ENCODE results near the gene NANOG. TPM values are rescaled to one million over a fixed set of nuclear protein-coding genes. Genes with fewer than 3 reads are reported as not detected.
"Not testable (repeated sequence)": the region's sequence is repeated elsewhere in the genome, so short reads cannot be mapped to it uniquely, and the experiment has no call there.

NANOG gene
- total RNA-seq, 1 experiment from 2014 or later: not detected

DNA sequence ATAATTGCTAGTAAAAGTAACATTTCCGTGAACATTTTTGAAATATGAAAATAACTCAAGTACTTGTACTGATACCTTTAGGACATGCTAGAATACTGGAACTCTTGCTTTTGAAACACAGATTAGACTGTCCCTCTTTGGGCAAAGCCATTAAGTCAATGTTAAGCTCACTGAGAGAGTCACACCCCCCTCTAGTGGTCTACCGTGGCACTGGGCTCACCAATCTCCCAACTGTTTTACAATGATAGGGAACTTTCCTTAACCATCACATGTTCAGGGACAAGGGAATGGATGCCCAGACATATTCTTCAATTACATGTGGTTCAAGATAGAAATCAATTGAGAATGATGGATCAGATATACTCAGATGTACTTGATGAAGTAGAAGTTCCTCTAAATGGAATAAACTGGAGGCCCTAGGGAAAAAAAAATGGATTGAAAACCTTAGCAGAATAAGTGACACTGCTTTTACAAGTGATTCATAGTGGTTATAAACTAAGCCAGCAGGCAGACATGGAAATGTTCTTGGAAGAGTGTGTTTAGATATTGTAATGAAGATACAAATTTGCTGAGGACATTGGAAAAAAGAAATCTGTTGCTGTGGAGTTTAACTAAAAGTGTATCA is 17.8 kb downstream of the NANOG start:
- no peaks in the 10 kb centered on the region for H3K27me3 ChIP-seq (ENCODE audit: insufficient read depth, low read depth)
- H3K4me2 ChIP-seq: no peak overlapping the region
- intact Hi-C loops (cut with micrococcal nuclease; ENCODE audit: unreplicated experiment): loop anchor here (1.0 to 2.0 kb wide), 3 partner anchors 89 to 164 kb away; no protein-coding TSS in a partner anchor
- no peaks in the 10 kb centered on the region for H3K36me3 ChIP-seq (ENCODE audit: low read depth)
- no peak for TF ChIP-seq EZH2 (IDR thresholded peaks at IDR 0.05; ENCODE audit: low read depth)
- TF ChIP-seq, protein P1, sequence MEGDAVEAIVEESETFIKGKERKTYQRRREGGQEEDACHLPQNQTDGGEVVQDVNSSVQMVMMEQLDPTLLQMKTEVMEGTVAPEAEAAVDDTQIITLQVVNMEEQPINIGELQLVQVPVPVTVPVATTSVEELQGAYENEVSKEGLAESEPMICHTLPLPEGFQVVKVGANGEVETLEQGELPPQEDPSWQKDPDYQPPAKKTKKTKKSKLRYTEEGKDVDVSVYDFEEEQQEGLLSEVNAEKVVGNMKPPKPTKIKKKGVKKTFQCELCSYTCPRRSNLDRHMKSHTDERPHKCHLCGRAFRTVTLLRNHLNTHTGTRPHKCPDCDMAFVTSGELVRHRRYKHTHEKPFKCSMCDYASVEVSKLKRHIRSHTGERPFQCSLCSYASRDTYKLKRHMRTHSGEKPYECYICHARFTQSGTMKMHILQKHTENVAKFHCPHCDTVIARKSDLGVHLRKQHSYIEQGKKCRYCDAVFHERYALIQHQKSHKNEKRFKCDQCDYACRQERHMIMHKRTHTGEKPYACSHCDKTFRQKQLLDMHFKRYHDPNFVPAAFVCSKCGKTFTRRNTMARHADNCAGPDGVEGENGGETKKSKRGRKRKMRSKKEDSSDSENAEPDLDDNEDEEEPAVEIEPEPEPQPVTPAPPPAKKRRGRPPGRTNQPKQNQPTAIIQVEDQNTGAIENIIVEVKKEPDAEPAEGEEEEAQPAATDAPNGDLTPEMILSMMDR (conservative IDR thresholded peaks at IDR 0.05): peak; percentile 95
- peak; percentile 70 to 77 for DNase-seq
- no TSS peak for BruUV-seq (replicated peaks)
- no peak overlapping the region for H3K4me3 ChIP-seq
- no peak overlapping the region for H2AFZ ChIP-seq
- no peaks in the 10 kb centered on the region for H3K9me2 ChIP-seq (ENCODE audit: insufficient read depth)
- peaks cover 6% of the 10 kb centered on the region for H3K4me1 ChIP-seq (replicated peaks; ENCODE audit: insufficient read depth)
- H3K27ac ChIP-seq: no peak overlapping the region
- ChIA-PET CTCF (interaction anchor here (0.5 to 1.0 kb wide), 5 partner anchors 15 to 189 kb away, joined by 3 to 5 read pairs (median 3); no protein-coding TSS in a partner anchor), POLR2A (ENCODE audit: unreplicated experiment) (interaction anchor here (0.7 kb wide), 1 partner anchor 1015 kb away, joined by 3 read pairs; the partner anchor contains the start of gene A2ML1)
- H3K79me2 ChIP-seq (ENCODE audit: low read depth): no peaks in the 10 kb centered on the region
- H4K20me1 ChIP-seq (ENCODE audit: insufficient read depth): no peaks in the 10 kb centered on the region
- no peaks in the 10 kb centered on the region for H3F3A ChIP-seq (ENCODE audit: insufficient read depth, low read depth)
- H3K9me3 ChIP-seq (ENCODE audit: insufficient read depth, low read depth): no peaks in the 10 kb centered on the region

DNA sequence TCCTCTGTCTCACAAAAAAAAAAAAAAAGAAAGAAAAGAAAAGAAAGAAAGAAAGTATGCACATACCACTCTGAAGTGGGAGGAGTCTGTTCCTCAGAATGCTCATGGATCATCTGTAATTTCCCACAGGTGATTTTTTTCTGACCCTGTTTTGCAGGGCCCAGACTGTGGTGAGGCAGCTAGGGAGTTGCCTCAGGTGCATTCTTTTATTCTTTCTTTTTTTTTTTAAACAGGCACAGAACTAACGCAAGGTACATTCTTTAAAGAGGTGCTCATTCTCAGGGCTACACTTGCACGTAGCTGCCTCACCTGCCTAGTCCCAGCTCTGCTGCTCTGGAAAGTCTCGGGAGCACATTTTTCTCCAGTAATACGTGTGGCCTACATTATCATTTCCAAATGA is 36.6 kb downstream of the NANOG start:
- Histone ChIP-seq H3K4me1 (replicated peaks; ENCODE audit: insufficient read depth) (peaks cover 17% of the 10 kb centered on the region), H3F3A (ENCODE audit: insufficient read depth, low read depth) (peaks cover 14% of the 10 kb centered on the region), H3K4me2 (peak overlapping the region; percentile 58), H3K27ac (peak overlapping the region; percentile 89)
- H3K36me3 ChIP-seq (ENCODE audit: low read depth); BruUV-seq (replicated peaks); H3K9me3 ChIP-seq (ENCODE audit: insufficient read depth, low read depth); H2AFZ ChIP-seq; H4K20me1 ChIP-seq (ENCODE audit: insufficient read depth); H3K79me2 ChIP-seq (ENCODE audit: low read depth); H3K4me3 ChIP-seq; intact Hi-C loops (cut with micrococcal nuclease; ENCODE audit: unreplicated experiment); H3K9me2 ChIP-seq (ENCODE audit: insufficient read depth); H3K27me3 ChIP-seq (ENCODE audit: insufficient read depth, low read depth): not testable (repeated sequence)
- ChIA-PET CTCF (interaction anchor here (0.7 kb wide), 3 partner anchors 163 to 1288 kb away, joined by 3 to 4 read pairs (median 3); no protein-coding TSS in a partner anchor), POLR2A (ENCODE audit: unreplicated experiment) (interaction anchor here (0.6 kb wide), 1 partner anchor 242 kb away, joined by 13 read pairs; no protein-coding TSS in a partner anchor)
- DNase-seq: peak; percentile 83 to 97

DNA sequence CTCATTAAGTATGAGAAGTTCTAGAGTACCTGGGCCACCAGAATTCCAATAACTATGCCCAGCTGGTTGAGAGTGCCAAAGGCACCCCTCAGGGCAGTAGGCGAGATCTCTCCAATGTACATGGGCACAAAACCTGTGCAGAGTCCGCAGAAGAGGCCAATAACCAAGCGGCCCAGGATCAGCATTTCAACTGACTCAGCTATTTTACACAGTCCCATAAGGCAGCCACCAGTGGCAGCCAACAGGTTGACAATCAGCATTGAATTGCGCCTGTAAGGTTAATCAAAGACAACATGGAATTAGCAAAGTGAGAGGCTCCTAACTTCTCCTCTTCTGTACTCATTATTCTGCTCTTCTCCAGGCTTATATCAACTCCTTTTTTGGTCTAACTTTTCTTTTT is 40.5 kb downstream of the NANOG start:
- peaks cover 20% of the 10 kb centered on the region for H3K4me1 ChIP-seq (replicated peaks; ENCODE audit: insufficient read depth)
- H3K9me2 ChIP-seq (ENCODE audit: insufficient read depth); POLR2A ChIA-PET (ENCODE audit: unreplicated experiment); intact Hi-C loops (cut with micrococcal nuclease; ENCODE audit: unreplicated experiment); H3K27me3 ChIP-seq (ENCODE audit: insufficient read depth, low read depth); H4K20me1 ChIP-seq (ENCODE audit: insufficient read depth); H2AFZ ChIP-seq; H3K4me2 ChIP-seq; H3K36me3 ChIP-seq (ENCODE audit: low read depth); H3K4me3 ChIP-seq; H3K79me2 ChIP-seq (ENCODE audit: low read depth); DNase-seq; H3K27ac ChIP-seq; H3K9me3 ChIP-seq (ENCODE audit: insufficient read depth, low read depth); BruUV-seq (replicated peaks): not testable (repeated sequence)
- H3F3A ChIP-seq (ENCODE audit: insufficient read depth, low read depth): peaks cover 14% of the 10 kb centered on the region
- CTCF ChIA-PET: interaction anchor here (0.6 kb wide), 1 partner anchor 184 kb away, joined by 3 read pairs; no protein-coding TSS in a partner anchor

DNA sequence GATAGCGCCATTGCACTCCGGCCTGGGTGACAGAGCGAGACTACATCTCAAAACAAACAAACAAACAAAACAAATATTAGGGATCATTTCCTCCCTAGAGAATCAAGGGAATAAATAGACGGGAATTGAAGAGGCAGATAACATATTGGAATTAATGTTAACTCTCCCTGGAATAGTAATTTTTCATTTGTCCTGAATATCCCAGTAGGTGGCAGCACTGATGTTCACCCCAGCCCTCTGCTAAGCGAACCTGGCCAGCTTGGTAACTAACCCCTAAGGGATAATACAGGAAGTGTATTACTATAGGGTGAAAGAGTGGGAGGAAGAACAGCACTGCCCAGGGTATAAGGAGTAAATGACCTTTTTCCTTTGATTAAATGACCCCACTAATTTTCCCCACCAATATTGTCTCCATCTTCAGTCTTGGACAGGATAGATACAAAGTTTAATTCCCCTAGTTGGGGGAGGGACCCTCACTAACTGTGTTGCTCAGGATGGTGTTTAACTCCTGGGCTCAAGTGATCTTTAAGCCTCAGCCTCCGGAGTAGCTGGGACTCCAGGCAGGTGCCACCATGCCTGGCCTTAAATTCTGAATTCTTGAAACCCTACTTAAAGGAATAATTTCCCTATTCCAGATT is 43.0 kb downstream of the NANOG start:
- no peak overlapping the region for H3K27ac ChIP-seq
- DNase-seq: peak; percentile 48 to 56
- H3K4me3 ChIP-seq: no peak overlapping the region
- H3K4me1 ChIP-seq (replicated peaks; ENCODE audit: insufficient read depth): peaks cover 17% of the 10 kb centered on the region
- no peaks in the 10 kb centered on the region for H3K27me3 ChIP-seq (ENCODE audit: insufficient read depth, low read depth)
- H3F3A ChIP-seq (ENCODE audit: insufficient read depth, low read depth): peaks cover 7% of the 10 kb centered on the region; the same call in 1 of the 2 replicates
- ChIA-PET POLR2A (ENCODE audit: unreplicated experiment) (no interaction called here), CTCF (interaction anchor here (0.7 to 1.6 kb wide), 4 partner anchors 21 to 209 kb away, joined by 3 to 11 read pairs (median 5); partner anchors contain the start of gene SLC2A3)
- H3K9me3 ChIP-seq (ENCODE audit: insufficient read depth, low read depth): no peaks in the 10 kb centered on the region
- H3K9me2 ChIP-seq (ENCODE audit: insufficient read depth): no peaks in the 10 kb centered on the region
- no peaks in the 10 kb centered on the region for H4K20me1 ChIP-seq (ENCODE audit: insufficient read depth)
- no peak overlapping the region for H3K4me2 ChIP-seq
- H3K36me3 ChIP-seq (ENCODE audit: low read depth): no peaks in the 10 kb centered on the region
- no peaks in the 10 kb centered on the region for H3K79me2 ChIP-seq (ENCODE audit: low read depth)
- BruUV-seq (replicated peaks): no TSS peak
- no peak overlapping the region for H2AFZ ChIP-seq
- intact Hi-C loops (cut with micrococcal nuclease; ENCODE audit: unreplicated experiment): loop anchor here (1.0 kb wide), 1 partner anchor 163 kb away; no protein-coding TSS in a partner anchor
- TF ChIP-seq, protein P1 (conservative IDR thresholded peaks at IDR 0.05): peak; percentile 78
- TF ChIP-seq EZH2 (IDR thresholded peaks at IDR 0.05; ENCODE audit: low read depth): no peak

DNA sequence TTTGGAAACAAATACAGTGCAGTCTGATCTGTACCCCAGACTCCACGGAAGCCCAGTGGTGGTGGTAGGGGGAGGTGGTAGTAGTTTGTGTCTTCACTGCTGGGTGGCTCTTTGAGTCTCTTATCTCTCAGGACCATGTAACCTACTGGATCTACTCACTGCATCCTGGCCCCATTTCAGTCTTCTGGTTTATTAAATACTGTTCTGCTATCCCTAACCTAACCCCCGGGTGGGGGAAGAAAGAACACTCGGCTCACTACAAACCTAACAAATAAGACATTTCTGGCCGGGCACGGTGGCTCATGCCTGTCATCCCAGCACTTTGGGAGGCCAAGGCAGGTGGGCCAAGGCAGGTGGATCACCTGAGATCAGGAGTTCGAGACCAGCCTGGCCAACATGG is 44.0 kb downstream of the NANOG start:
- intact Hi-C loops (cut with micrococcal nuclease; ENCODE audit: unreplicated experiment); H3K27ac ChIP-seq; BruUV-seq (replicated peaks); DNase-seq; H3K9me2 ChIP-seq (ENCODE audit: insufficient read depth); POLR2A ChIA-PET (ENCODE audit: unreplicated experiment); H4K20me1 ChIP-seq (ENCODE audit: insufficient read depth); H3K4me2 ChIP-seq; H3F3A ChIP-seq (ENCODE audit: insufficient read depth, low read depth); H3K79me2 ChIP-seq (ENCODE audit: low read depth); H3K27me3 ChIP-seq (ENCODE audit: insufficient read depth, low read depth); H2AFZ ChIP-seq; H3K36me3 ChIP-seq (ENCODE audit: low read depth); H3K4me3 ChIP-seq; H3K9me3 ChIP-seq (ENCODE audit: insufficient read depth, low read depth): not testable (repeated sequence)
- CTCF ChIA-PET: interaction anchor here (0.7 to 1.6 kb wide), 5 partner anchors 31 to 306 kb away, joined by 3 to 7 read pairs (median 6); partner anchors contain the start of gene SLC2A3
- peaks cover 17% of the 10 kb centered on the region for H3K4me1 ChIP-seq (replicated peaks; ENCODE audit: insufficient read depth)

Measured in PC-9 (cell line).